T-helper 17 cell (primary cell): ENCODE measurements around the gene CMC1. TPM values are rescaled to one million over a fixed set of nuclear protein-coding genes. Genes with fewer than 3 reads are reported as not detected.

Experiments used
- total RNA-seq, 4 donors: library from RNA in 2 of 4; stranded (reverse) in 2 of 4; gene quantifications; one replicate each; pipeline ENCODE4 v1.2.3 and lab custom pipeline; 2022 to 2026

The CMC1 gene
- total RNA-seq, 2 donors from 2014 or later, result 5.4 to 8.3 TPM

Other genes starting within 250 kb of the CMC1 start
- under 1 TPM in 1 of 2 donors, not detected in 1; 0.30 TPM for gene ZCWPW2, start 107.1 kb downstream of the CMC1 start, total RNA-seq
- gene AZI2, start 107.2 kb downstream of the CMC1 start, total RNA-seq, result 10 to 100 TPM; 27.0 to 28.1 TPM